GM12872 (cell line): ENCODE measurements around the gene DMXL2.

Experiments
- CTCF ChIP-seq: IDR thresholded peaks from 3 replicates; pipeline ENCODE4 v1.5.1; 2011; ENCODE audit warnings: low read depth, mild to moderate bottlenecking, low read length, moderate library complexity; ENCODE audit not compliant: insufficient read depth

The DMXL2 gene

GRCh38 chr15:51424780-51425179, 197.8 kb downstream of the DMXL2 start:
- no peak for TF ChIP-seq CTCF

- TF ChIP-seq CTCF: no peak
Measured at GRCh38 chr15:51416129-51416528, 206.4 kb downstream of the DMXL2 start.

- no peak for TF ChIP-seq CTCF
Measured at GRCh38 chr15:51414256-51414860, 208.2 kb downstream of the DMXL2 start.

GRCh38 chr15:51405693-51406523, 216.7 kb downstream of the DMXL2 start:
- no peak for TF ChIP-seq CTCF

GRCh38 chr15:51403946-51404695, 218.4 kb downstream of the DMXL2 start:
- TF ChIP-seq CTCF: no peak

GRCh38 chr15:51403072-51403878, 219.3 kb downstream of the DMXL2 start:
- peak; percentile 62 for TF ChIP-seq CTCF

GRCh38 chr15:51401872-51402517, 220.6 kb downstream of the DMXL2 start:
- TF ChIP-seq CTCF: peak; percentile 80
